GM12874 (cell line): Measurements from ENCODE around the gene IQSEC1.

Experiments
- TF ChIP-seq, protein P1 (sequence below): IDR thresholded peaks from 2 replicates; pipeline ENCODE4 v1.5.1; 2011; ENCODE audit warnings: low read depth, mild to moderate bottlenecking, control low read depth, low read length, moderate library complexity; ENCODE audit not compliant: insufficient read depth

Gene IQSEC1

DNA sequence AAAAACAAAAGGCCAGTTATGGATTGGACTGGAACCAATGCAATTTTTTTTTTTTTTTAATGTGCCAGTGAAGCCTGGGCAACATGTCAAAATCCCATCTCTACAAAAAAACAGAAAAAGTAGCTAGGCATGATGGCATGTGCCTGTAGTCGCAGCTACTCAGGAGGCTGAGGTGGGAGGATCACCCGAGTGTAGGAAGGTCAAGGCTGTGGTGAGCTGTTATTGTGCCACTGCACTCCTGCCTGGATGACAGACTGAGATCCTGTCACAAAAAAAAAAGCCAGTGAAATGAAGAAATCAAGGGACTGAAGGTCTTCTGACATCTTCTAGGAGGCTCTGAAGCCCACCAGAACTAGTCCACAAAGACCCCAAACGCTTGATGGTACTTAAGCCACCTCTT lies 101.2 kb downstream of the IQSEC1 start:
- TF ChIP-seq, protein P1, sequence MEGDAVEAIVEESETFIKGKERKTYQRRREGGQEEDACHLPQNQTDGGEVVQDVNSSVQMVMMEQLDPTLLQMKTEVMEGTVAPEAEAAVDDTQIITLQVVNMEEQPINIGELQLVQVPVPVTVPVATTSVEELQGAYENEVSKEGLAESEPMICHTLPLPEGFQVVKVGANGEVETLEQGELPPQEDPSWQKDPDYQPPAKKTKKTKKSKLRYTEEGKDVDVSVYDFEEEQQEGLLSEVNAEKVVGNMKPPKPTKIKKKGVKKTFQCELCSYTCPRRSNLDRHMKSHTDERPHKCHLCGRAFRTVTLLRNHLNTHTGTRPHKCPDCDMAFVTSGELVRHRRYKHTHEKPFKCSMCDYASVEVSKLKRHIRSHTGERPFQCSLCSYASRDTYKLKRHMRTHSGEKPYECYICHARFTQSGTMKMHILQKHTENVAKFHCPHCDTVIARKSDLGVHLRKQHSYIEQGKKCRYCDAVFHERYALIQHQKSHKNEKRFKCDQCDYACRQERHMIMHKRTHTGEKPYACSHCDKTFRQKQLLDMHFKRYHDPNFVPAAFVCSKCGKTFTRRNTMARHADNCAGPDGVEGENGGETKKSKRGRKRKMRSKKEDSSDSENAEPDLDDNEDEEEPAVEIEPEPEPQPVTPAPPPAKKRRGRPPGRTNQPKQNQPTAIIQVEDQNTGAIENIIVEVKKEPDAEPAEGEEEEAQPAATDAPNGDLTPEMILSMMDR: no peak

DNA sequence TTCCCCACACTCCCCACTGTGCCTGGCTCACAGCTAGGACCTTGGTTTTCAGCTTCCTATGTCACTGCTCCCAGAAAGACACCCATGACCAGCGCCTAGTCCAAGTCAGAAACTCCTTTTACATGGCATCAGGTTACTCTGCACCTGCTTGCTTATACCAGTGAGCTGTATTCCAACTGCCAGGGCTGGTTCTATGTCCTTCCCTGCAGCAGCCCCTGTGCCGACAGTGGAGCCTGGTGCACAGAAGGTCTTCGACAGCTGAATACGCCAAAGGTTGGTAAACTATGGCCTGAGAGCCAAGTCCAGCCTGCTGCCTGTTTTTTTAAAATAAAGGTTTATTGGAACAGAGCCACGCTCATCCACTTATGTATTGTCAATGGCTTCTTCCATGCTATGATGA lies 102.5 kb downstream of the IQSEC1 start:
- TF ChIP-seq, protein P1: no peak

DNA sequence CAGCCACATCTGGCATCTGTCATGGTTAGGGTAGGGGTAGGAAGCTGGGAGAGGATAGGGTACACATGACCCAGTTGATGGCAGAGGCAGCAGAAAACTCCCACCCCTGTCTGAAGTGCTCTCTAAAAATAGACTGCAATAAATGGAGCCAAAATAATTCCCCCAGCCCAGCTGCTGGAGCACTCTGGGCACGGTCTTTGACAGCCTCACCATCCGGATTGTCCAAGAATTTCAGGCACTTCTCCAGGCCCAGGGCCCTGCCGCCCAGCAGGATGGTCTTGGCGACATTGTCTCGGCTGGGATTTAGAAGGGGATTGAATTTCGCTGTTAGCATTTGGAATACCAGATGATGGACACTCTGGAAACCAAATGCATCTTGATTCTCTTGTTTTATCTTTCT lies 103.7 kb downstream of the IQSEC1 start:
- TF ChIP-seq, protein P1: no peak

DNA sequence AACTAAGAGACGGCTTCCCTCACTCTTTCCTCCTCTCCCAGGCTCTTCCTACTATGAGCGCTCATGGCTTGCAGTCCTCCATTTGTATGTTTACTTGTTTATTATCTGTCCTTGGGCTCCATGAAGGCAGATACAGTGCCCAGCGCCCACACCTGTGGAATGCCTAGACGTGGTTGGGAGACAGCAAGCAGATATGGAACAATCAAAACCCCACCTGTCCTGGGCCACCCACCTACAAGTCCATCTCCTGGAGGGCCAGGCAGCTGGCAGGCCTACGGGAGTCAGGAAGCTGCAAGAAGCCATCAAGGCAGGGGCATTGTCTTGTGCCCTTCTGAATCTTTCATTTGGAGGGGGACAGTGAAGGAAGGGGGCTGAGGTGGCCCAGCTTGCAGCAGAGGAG lies 104.7 kb downstream of the IQSEC1 start:
- TF ChIP-seq, protein P1: no peak

DNA sequence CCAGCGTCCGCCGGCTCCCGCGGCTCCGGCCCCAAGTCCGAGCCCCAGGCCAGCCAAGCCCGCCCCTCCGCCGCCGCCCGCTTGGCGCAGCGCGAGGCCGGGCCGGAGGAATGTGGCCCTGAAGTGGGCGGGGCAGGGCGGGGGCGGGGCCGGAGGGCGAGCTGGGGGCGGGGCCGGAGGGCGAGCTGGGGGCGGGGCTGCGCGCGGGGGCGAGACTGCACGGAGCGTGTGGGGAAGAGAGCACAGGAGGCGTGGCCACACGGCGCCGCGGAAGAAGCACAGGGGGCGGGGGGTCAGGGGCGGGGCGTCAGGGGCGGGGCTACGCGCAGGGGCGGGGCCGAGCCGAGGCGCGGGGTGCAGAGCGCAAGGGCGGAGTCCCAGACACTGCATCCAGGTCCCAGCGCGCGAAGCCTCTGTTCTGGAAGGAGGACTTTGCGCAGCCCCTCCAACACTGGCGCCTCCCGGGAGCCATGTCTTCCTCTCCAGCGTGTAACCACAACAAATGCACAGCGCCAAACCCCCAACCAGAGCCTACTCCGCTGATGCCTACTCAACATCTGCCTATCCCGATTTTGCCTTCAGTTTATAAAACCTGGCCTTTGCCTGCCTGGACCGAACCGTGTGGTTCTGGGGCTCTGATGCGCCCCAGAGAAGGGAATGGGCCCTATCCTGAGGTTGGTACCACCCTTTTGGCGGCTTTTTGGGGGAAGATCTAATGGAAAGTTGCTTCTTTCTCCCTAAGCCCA lies 105.5 kb downstream of the IQSEC1 start:
- TF ChIP-seq, protein P1: no peak

DNA sequence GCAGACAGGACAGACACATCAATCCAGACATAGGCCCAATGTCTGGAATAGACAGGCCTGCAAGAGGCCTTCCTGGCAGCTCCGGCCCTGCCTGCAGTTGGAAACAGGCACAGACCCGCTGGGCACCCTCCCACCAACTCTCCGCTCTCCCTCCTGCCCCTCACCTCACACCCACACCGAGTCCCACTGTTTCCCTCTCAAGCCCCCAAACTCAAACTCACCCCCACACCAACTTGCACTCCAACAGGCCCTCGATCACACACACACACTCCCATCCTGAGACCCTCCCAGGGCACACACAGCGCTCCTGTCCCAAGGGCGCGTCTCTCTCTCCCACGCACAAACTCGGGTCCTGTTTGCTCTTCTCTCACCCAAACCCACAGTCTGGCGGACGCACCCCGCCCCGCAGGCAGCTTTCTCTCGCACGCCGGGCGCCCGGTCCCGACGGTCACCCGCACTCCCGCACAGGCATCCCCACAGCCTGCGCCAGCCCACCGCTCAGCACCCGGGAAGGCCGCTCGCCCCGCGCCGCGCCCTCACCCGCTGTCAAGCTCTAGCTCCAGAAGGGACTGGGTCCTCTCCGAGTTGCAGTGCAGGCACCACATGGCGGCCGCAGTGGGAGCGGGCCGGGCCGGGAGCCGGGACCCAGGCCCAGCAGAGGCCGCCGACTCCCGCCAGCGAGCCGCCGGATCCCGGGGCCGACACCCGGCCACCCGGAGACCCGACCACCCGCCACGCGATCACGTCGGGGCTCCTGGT lies 106.2 kb downstream of the IQSEC1 start:
- TF ChIP-seq, protein P1: no peak

DNA sequence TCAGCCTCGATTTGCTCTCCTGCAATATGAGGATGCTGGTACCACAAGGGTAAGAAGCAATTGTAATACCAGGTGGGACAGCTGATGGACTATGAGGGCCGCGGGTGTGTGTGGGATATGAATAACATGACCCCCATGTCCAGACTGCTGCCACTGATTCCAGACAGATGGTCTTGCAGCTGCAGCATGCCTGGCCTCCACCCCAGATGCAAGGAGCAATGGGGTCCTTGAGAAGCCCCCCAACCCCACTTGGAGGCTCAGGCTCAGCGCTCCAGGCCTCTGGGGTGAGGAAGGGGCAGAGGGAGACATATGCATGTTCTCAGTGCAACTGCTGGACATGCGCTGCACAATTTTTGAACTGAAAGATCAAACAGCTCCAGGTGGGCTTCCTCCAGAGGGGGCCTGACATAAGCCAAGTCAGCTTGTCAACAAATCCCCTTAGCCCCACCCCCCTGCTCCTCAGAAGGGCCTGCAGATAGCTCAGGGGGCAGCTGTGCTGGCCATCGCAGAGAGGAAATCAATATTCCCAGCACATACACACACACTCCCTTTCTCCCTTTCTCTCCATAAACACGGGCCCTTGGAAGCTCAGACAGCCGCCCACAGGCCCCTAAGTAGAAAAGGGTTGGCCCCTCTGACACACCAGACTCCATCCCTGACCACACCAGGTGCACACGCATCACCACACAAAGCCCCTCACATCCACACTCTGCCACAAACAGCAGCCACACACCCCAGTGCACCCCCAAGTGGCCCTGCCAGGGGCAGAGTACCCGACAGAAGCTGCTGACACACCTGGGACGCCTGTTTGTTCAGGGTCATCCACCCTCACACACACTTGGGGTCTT lies 107.0 kb downstream of the IQSEC1 start:
- TF ChIP-seq, protein P1: no peak
